GM12878 (cell line): ENCODE measurements around the gene SLC49A4. TPM values are rescaled to one million over a fixed set of nuclear protein-coding genes. Genes with fewer than 3 reads are reported as not detected.

ENCODE experiments used
- ATAC-seq: fragments of 200-7000 bp; cut with Tn5 transposase; 3 replicates; pipeline ENCODE4 v1.9.1; 2020; ENCODE audit warnings: mild to moderate bottlenecking, moderate library complexity
- BruUV-seq: library from RNA; stranded (reverse); fragments of 400-500 nt; replicated peaks from 2 replicates; lab custom pipeline; 2021; lab: Mats Ljungman, UMichigan
- CTCF ChIA-PET: fragments of 300-600 bp; sonication (Branson Sonifier 250); formaldehyde crosslinking; extraction: SDS; loops from one replicate; lab custom pipeline; 2021; ENCODE audit warnings: inconsistent platforms; lab: Yijun Ruan, JAX
- POLR2A ChIA-PET: fragments of 350-600 bp; formaldehyde crosslinking; extraction: SDS; loops from one replicate; lab custom pipeline; 2021; ENCODE audit warnings: inconsistent platforms; lab: Charles Lee
- RAD21 ChIA-PET: fragments of 300-600 bp; sonication (Branson Sonifier 250); formaldehyde crosslinking; loops from one replicate; lab custom pipeline; 2023; ENCODE audit warnings: antibody characterized with exemption; ENCODE audit not compliant: unreplicated experiment; lab: Charles Lee
- SMC1A ChIA-PET: fragments of 300-600 bp; sonication (Branson Sonifier 250); formaldehyde crosslinking; loops from one replicate; lab custom pipeline; 2023; ENCODE audit not compliant: unreplicated experiment, uncharacterized antibody; lab: Charles Lee
- DNase-seq: peaks from one replicate; pipeline ENCODE4 v3.0.0-alpha.2; 2011; ENCODE audit warnings: low read depth, low spot score
- FAIRE-seq: peaks from 3 replicates; lab custom pipeline; 2011; peaks lifted over from hg19 to GRCh38; lab: Jason Lieb, UNC
- H2AFZ ChIP-seq: 2 replicates; pipeline ENCODE4 v1.6.0; 2011; ENCODE audit warnings: low read depth, low read length, control low read depth; ENCODE audit not compliant: control insufficient read depth
- H3K27ac ChIP-seq: 2 replicates; pipeline ENCODE4 v1.5.1; 2011; ENCODE audit warnings: control low read depth; ENCODE audit not compliant: control insufficient read depth, insufficient read depth
- H3K27me3 ChIP-seq, 2 experiments: replicated peaks in 1 of 2; 2 replicates each; pipeline versions ENCODE4 v1.6.0 to v1.6.1; 2011; ENCODE audit warnings: low read length in 1 of 2; ENCODE audit not compliant: control insufficient read depth in 2 of 2, insufficient read depth in 2 of 2
- H3K36me3 ChIP-seq, 2 experiments: 2 replicates each; pipeline ENCODE4 v1.5.1; 2011; ENCODE audit warnings: low read length in 1 of 2; ENCODE audit not compliant: control insufficient read depth in 2 of 2, insufficient read depth in 2 of 2
- H3K4me1 ChIP-seq: 2 replicates; pipeline ENCODE4 v1.6.1; 2011; ENCODE audit warnings: mild to moderate bottlenecking, low read length, moderate library complexity, mixed read lengths; ENCODE audit not compliant: control insufficient read depth, insufficient read depth
- H3K4me2 ChIP-seq: 2 replicates; pipeline ENCODE4 v1.6.0; 2011; ENCODE audit warnings: control low read depth; ENCODE audit not compliant: control insufficient read depth, insufficient read depth
- H3K4me3 ChIP-seq: fragments of 200-600 bp; sonication (generic); 2 replicates; pipeline ENCODE4 v1.5.1; 2016
- H3K79me2 ChIP-seq: 2 replicates; pipeline ENCODE4 v1.6.0; 2011; ENCODE audit warnings: low read length; ENCODE audit not compliant: control insufficient read depth, insufficient read depth
- H3K9ac ChIP-seq: 2 replicates; pipeline ENCODE4 v1.8.0; 2011; ENCODE audit warnings: low read length, control low read depth, mixed read lengths; ENCODE audit not compliant: control insufficient read depth, insufficient read depth
- H3K9me3 ChIP-seq: replicated peaks from 3 replicates; pipeline ENCODE4 v1.5.1; 2011; ENCODE audit warnings: mild to moderate bottlenecking, low read length; ENCODE audit not compliant: control insufficient read depth, insufficient read depth
- H4K20me1 ChIP-seq: 2 replicates; pipeline ENCODE4 v1.6.0; 2011; ENCODE audit not compliant: control insufficient read depth, insufficient read depth
- E4F1 ChIP-seq: fragments of 450-650 bp; IDR thresholded peaks from 2 replicates; pipeline ENCODE4 v1.6.1; 2018; ENCODE audit warnings: borderline replicate concordance, mild to moderate bottlenecking; ENCODE audit not compliant: partially characterized antibody
- FOS ChIP-seq: IDR thresholded peaks from 3 replicates; pipeline ENCODE4 v1.6.1; 2011; ENCODE audit warnings: borderline replicate concordance; ENCODE audit not compliant: insufficient read length; ENCODE audit errors: extremely low read depth
- HDAC6 ChIP-seq: fragments of 200-600 bp; sonication (generic); IDR thresholded peaks from one replicate; pipeline ENCODE4 v1.8.0; 2017; ENCODE audit warnings: antibody characterized with exemption; ENCODE audit not compliant: unreplicated experiment
- RFX5 ChIP-seq: IDR thresholded peaks from 2 replicates; pipeline ENCODE4 v1.6.1; 2011; ENCODE audit warnings: low read depth, low read length, improper control_type of control experiment
- STAT1 ChIP-seq: fragments of 450-650 bp; conservative IDR thresholded peaks from 2 replicates; pipeline ENCODE4 v1.6.1; 2014; ENCODE audit warnings: antibody characterized with exemption, mild to moderate bottlenecking
- ZNF687 ChIP-seq: fragments of 450-650 bp; IDR thresholded peaks from 2 replicates; pipeline ENCODE4 v1.6.1; 2017; ENCODE audit warnings: mild to moderate bottlenecking, moderate library complexity
- WGBS: methylation state at CpG from one replicate; pipeline ENCODE4 v1.1.6; 2016; ENCODE audit warnings: low lambda C conversion rate; ENCODE audit not compliant: insufficient replicate concordance, insufficient coverage; ENCODE audit errors: missing lambda C conversion rate; 5-methylcytosine and 5-hydroxymethylcytosine counted together
- in situ Hi-C: fragments of 300-500 bp; cut with MboI; formaldehyde crosslinking; loops from 9 replicates; pipeline ENCODE4 v1.14.3; 2018; ENCODE audit warnings: mixed read lengths
- intact Hi-C: fragments of 100-400 bp; cut with micrococcal nuclease; formaldehyde crosslinking; loops from one replicate; pipeline ENCODE4 v1.14.2; 2022; ENCODE audit not compliant: unreplicated experiment
- polyA plus RNA-seq, 11 experiments: library from polyadenylated mRNA; depleted of rRNA in 4 of 11; unstranded in 6 of 11; stranded (reverse) in 5 of 11; fragments of >200 nt; fragmentation: Nextera tagmentation in 4 of 11; fragmentation: Illumina TruSeq in 1 of 11; extraction: Ambion mirVana in 4 of 11; extraction: Trizol in 1 of 11; gene quantifications; 1 replicate in 1 of 11; 2 replicates in 10 of 11; pipeline versions ENCODE4 v1.2.1 to v1.2.3, GENCODE V29; 2011 to 2016; ENCODE audit warnings: inconsistent platforms in 2 of 11, missing spikeins in 2 of 11, low read depth in 1 of 11
- total RNA-seq, 4 experiments: library from RNA; depleted of rRNA in 3 of 4; stranded (reverse); fragments of >200 nt in 3 of 4; fragmentation: Illumina TruSeq in 1 of 4; extraction: Trizol in 1 of 4; gene quantifications; 2 replicates each; pipeline versions ENCODE4 v1.2.1 to v1.2.3, GENCODE V29; 2013 to 2021

SLC49A4 gene
- total and polyA plus RNA-seq, 10 of the 15 experiments (the other 5 are each of a cell fraction or from before 2014, with no cell fraction given) = 0.48 to 2.2 (median 1.4) TPM

GRCh38 chr3:122800031-122800430 is 5.2 kb downstream of the SLC49A4 start:
- ATAC-seq (no peak), DNase-seq (no peak), FAIRE-seq (no peak)
- no peaks in the 10 kb centered on the region for H3K9me3 ChIP-seq
- no peaks in the 10 kb centered on the region for H4K20me1 ChIP-seq
- H3K27me3 ChIP-seq = no peaks in the 10 kb centered on the region
- H3K4me2 ChIP-seq = no peak overlapping the region
- H3K79me2 ChIP-seq = no peaks in the 10 kb centered on the region
- TF ChIP-seq FOS (no peak), STAT1 (no peak), ZNF687 (no peak), HDAC6 (no peak), E4F1 (no peak), RFX5 (no peak)
- no peak overlapping the region for H3K27ac ChIP-seq
- ChIA-PET POLR2A (no interaction called here), RAD21 (no interaction called here), CTCF (interaction anchor here (0.8 kb wide), 1 partner anchor 16 kb away, joined by 3 read pairs; no protein-coding TSS in a partner anchor), SMC1A (no interaction called here)
- H2AFZ ChIP-seq = no peak overlapping the region
- H3K9ac ChIP-seq = no peak overlapping the region
- intact Hi-C loops = no loop called here
- in situ Hi-C loops = no loop called here
- WGBS = 94% methylated on average over 1 of the region's 1 CpG
- H3K4me1 ChIP-seq = no peaks in the 10 kb centered on the region
- no peaks in the 10 kb centered on the region for H3K36me3 ChIP-seq
- BruUV-seq = no TSS peak
- no peak overlapping the region for H3K4me3 ChIP-seq
